ENCODE results near the gene NR0B2.

NR0B2 gene

GRCh38 chr1:26897351-26897750, 16.4 kb downstream of the NR0B2 start:
- no peak overlapping the region for H2AFZ ChIP-seq (ENCODE audit: low read depth, low read length)
- no peak overlapping the region for H2AK5ac ChIP-seq (ENCODE audit: low read length, severe bottlenecking)
- no peak overlapping the region for H4K91ac ChIP-seq (ENCODE audit: low read length)
- no peak overlapping the region for H3K4me2 ChIP-seq (ENCODE audit: low read length, poor library complexity, severe bottlenecking)
- 98% methylated on average over 9 of the region's 9 CpGs for WGBS
- no peaks in the 10 kb centered on the region for H3K9me3 ChIP-seq (ENCODE audit: control insufficient read depth, low read length)
- H3K18ac ChIP-seq (ENCODE audit: low read depth in 1 of 2, low read length in 2 of 2), result no peak overlapping the region
- H3K4me3 ChIP-seq (ENCODE audit: insufficient read depth in 1 of 2, low read depth in 1 of 2, low read length in 2 of 2), result no peak overlapping the region
- H3K79me1 ChIP-seq (replicated peaks; ENCODE audit: low read length, poor library complexity, severe bottlenecking), result peaks cover 27% of the 10 kb centered on the region
- H2BK12ac ChIP-seq (ENCODE audit: low read length in 2 of 2), result no peak overlapping the region
- H3K4ac ChIP-seq (ENCODE audit: low read depth in 1 of 2, low read length in 2 of 2), result no peak overlapping the region
- no peak overlapping the region for H4K8ac ChIP-seq (ENCODE audit: low read length)
- H3K27me3 ChIP-seq (ENCODE audit: control insufficient read depth in 1 of 2, insufficient read depth in 1 of 2, low read length in 2 of 2), result no peaks in the 10 kb centered on the region
- H3K27ac ChIP-seq (ENCODE audit: low read length, poor library complexity, severe bottlenecking), result no peak overlapping the region
- no peak overlapping the region for H2BK15ac ChIP-seq (ENCODE audit: low read depth, poor library complexity, severe bottlenecking)
- no peak for DNase-seq
- peaks cover 6% of the 10 kb centered on the region for H3K4me1 ChIP-seq (ENCODE audit: control insufficient read depth, insufficient read depth, low read depth, low read length)
- H3K14ac ChIP-seq (ENCODE audit: low read length in 2 of 2), result no peak overlapping the region
- no peak overlapping the region for H2BK120ac ChIP-seq (ENCODE audit: low read depth, low read length)
- no peak overlapping the region for H2BK5ac ChIP-seq (ENCODE audit: low read depth, low read length, poor library complexity, severe bottlenecking)
- no peak overlapping the region for H3K23ac ChIP-seq (ENCODE audit: low read length in 2 of 2)
- no peak overlapping the region for H3K9ac ChIP-seq (ENCODE audit: low read length)
- peaks cover 30 to 55% of the 10 kb centered on the region in 2 experiments for H3K36me3 ChIP-seq (ENCODE audit: control insufficient read depth in 1 of 2, insufficient read depth in 2 of 2, low read depth in 1 of 2, low read length in 2 of 2)

GRCh38 chr1:26894263-26894662, 19.5 kb downstream of the NR0B2 start:
- WGBS, result 93% methylated on average over 13 of the region's 13 CpGs
- Histone ChIP-seq H3K36me3 (ENCODE audit: control insufficient read depth in 1 of 2, insufficient read depth in 2 of 2, low read depth in 1 of 2, low read length in 2 of 2) (peaks cover 40 to 69% of the 10 kb centered on the region in 2 experiments), H2AK5ac (ENCODE audit: low read length, severe bottlenecking) (no peak overlapping the region), H2AFZ (ENCODE audit: low read depth, low read length) (no peak overlapping the region), H2BK15ac (ENCODE audit: low read depth, poor library complexity, severe bottlenecking) (no peak overlapping the region), H2BK12ac (ENCODE audit: low read length in 2 of 2) (no peak overlapping the region), H3K79me1 (replicated peaks; ENCODE audit: low read length, poor library complexity, severe bottlenecking) (peaks cover 29% of the 10 kb centered on the region), H4K91ac (ENCODE audit: low read length) (peak overlapping the region; percentile 13), H3K23ac (ENCODE audit: low read length in 2 of 2) (no peak overlapping the region), H3K27me3 (ENCODE audit: control insufficient read depth in 1 of 2, insufficient read depth in 1 of 2, low read length in 2 of 2) (no peaks in the 10 kb centered on the region), H3K9me3 (ENCODE audit: control insufficient read depth, low read length) (no peaks in the 10 kb centered on the region), H4K8ac (ENCODE audit: low read length) (no peak overlapping the region), H3K14ac (ENCODE audit: low read length in 2 of 2) (no peak overlapping the region), H2BK120ac (ENCODE audit: low read depth, low read length) (no peak overlapping the region), H3K27ac (ENCODE audit: low read length, poor library complexity, severe bottlenecking) (no peak overlapping the region), H2BK5ac (ENCODE audit: low read depth, low read length, poor library complexity, severe bottlenecking) (no peak overlapping the region), H3K4me2 (ENCODE audit: low read length, poor library complexity, severe bottlenecking) (no peak overlapping the region), H3K4me3 (ENCODE audit: insufficient read depth in 1 of 2, low read depth in 1 of 2, low read length in 2 of 2) (no peak overlapping the region), H3K18ac (ENCODE audit: low read depth in 1 of 2, low read length in 2 of 2) (no peak overlapping the region), H3K4ac (ENCODE audit: low read depth in 1 of 2, low read length in 2 of 2) (peak overlapping the region in 1 of 2 experiments; percentile 31), H3K9ac (ENCODE audit: low read length) (no peak overlapping the region), H3K4me1 (ENCODE audit: control insufficient read depth, insufficient read depth, low read depth, low read length) (peaks cover 10% of the 10 kb centered on the region)
- DNase-seq, result no peak

- Histone ChIP-seq H3K4me2 (ENCODE audit: low read length, poor library complexity, severe bottlenecking) (peak overlapping the region; percentile 73), H3K27ac (ENCODE audit: low read length, poor library complexity, severe bottlenecking) (peak overlapping the region; percentile 66), H3K9me3 (ENCODE audit: control insufficient read depth, low read length) (no peaks in the 10 kb centered on the region), H3K79me1 (replicated peaks; ENCODE audit: low read length, poor library complexity, severe bottlenecking) (peaks cover 26% of the 10 kb centered on the region), H2BK120ac (ENCODE audit: low read depth, low read length) (peak overlapping the region; percentile 42), H3K23ac (ENCODE audit: low read length in 2 of 2) (no peak overlapping the region), H3K4me1 (ENCODE audit: control insufficient read depth, insufficient read depth, low read depth, low read length) (peaks cover 9% of the 10 kb centered on the region), H2BK12ac (ENCODE audit: low read length in 2 of 2) (no peak overlapping the region), H2BK15ac (ENCODE audit: low read depth, poor library complexity, severe bottlenecking) (peak overlapping the region; percentile 80), H3K4me3 (ENCODE audit: insufficient read depth in 1 of 2, low read depth in 1 of 2, low read length in 2 of 2) (peak overlapping the region; percentile 88 to 100), H3K18ac (ENCODE audit: low read depth in 1 of 2, low read length in 2 of 2) (peak overlapping the region in 1 of 2 experiments; percentile 80), H2AFZ (ENCODE audit: low read depth, low read length) (no peak overlapping the region), H3K9ac (ENCODE audit: low read length) (peak overlapping the region; percentile 97), H2BK5ac (ENCODE audit: low read depth, low read length, poor library complexity, severe bottlenecking) (peak overlapping the region; percentile 59), H4K91ac (ENCODE audit: low read length) (no peak overlapping the region), H3K36me3 (ENCODE audit: control insufficient read depth in 1 of 2, insufficient read depth in 2 of 2, low read depth in 1 of 2, low read length in 2 of 2) (peaks cover 52 to 74% of the 10 kb centered on the region in 2 experiments), H2AK5ac (ENCODE audit: low read length, severe bottlenecking) (peak overlapping the region; percentile 49), H3K27me3 (ENCODE audit: control insufficient read depth in 1 of 2, insufficient read depth in 1 of 2, low read length in 2 of 2) (no peaks in the 10 kb centered on the region), H3K4ac (ENCODE audit: low read depth in 1 of 2, low read length in 2 of 2) (peak overlapping the region in 1 of 2 experiments; percentile 90), H4K8ac (ENCODE audit: low read length) (peak overlapping the region; percentile 95), H3K14ac (ENCODE audit: low read length in 2 of 2) (no peak overlapping the region)
- no peak for DNase-seq
- 26% methylated on average over 11 of the region's 12 CpGs for WGBS
These were observed 23.3 kb downstream of the NR0B2 start for GRCh38 chr1:26890467-26890796.

GRCh38 chr1:26889551-26890466, 24.0 kb downstream of the NR0B2 start, which contains the start of gene GPN2:
Gene GPN2 (minus strand): TSS chr1:26890283. CDS start chr1:26890096, 187 bp downstream.
- Histone ChIP-seq H3K4ac (ENCODE audit: low read depth in 1 of 2, low read length in 2 of 2) (peak within 1 kb of the TSS; percentile 85 to 90), H3K4me1 (ENCODE audit: control insufficient read depth, insufficient read depth, low read depth, low read length) (peaks cover 9% of the 10 kb centered on the region), H3K9ac (ENCODE audit: low read length) (peak within 1 kb of the TSS; percentile 97), H3K23ac (ENCODE audit: low read length in 2 of 2) (peak within 1 kb of the TSS in 1 of 2 experiments; percentile 36), H4K8ac (ENCODE audit: low read length) (peak within 1 kb of the TSS; percentile 95), H3K4me2 (ENCODE audit: low read length, poor library complexity, severe bottlenecking) (peak within 1 kb of the TSS; percentile 73), H3K36me3 (ENCODE audit: control insufficient read depth in 1 of 2, insufficient read depth in 2 of 2, low read depth in 1 of 2, low read length in 2 of 2) (peaks cover 48 to 74% of the 10 kb centered on the region in 2 experiments), H3K27ac (ENCODE audit: low read length, poor library complexity, severe bottlenecking) (peak within 1 kb of the TSS; percentile 66), H2BK120ac (ENCODE audit: low read depth, low read length) (peak within 1 kb of the TSS; percentile 42), H3K14ac (ENCODE audit: low read length in 2 of 2) (peak within 1 kb of the TSS in 1 of 2 experiments; percentile 75), H3K4me3 (ENCODE audit: insufficient read depth in 1 of 2, low read depth in 1 of 2, low read length in 2 of 2) (peak within 1 kb of the TSS; percentile 88 to 100), H2AK5ac (ENCODE audit: low read length, severe bottlenecking) (peak within 1 kb of the TSS; percentile 49), H3K18ac (ENCODE audit: low read depth in 1 of 2, low read length in 2 of 2) (peak within 1 kb of the TSS; percentile 84 to 93), H3K79me1 (replicated peaks; ENCODE audit: low read length, poor library complexity, severe bottlenecking) (peaks cover 25% of the 10 kb centered on the region), H2BK15ac (ENCODE audit: low read depth, poor library complexity, severe bottlenecking) (peak within 1 kb of the TSS; percentile 80), H2BK5ac (ENCODE audit: low read depth, low read length, poor library complexity, severe bottlenecking) (peak within 1 kb of the TSS; percentile 59), H2AFZ (ENCODE audit: low read depth, low read length) (peak within 1 kb of the TSS; percentile 73), H3K9me3 (ENCODE audit: control insufficient read depth, low read length) (no peaks in the 10 kb centered on the region), H4K91ac (ENCODE audit: low read length) (peak within 1 kb of the TSS; percentile 91), H3K27me3 (ENCODE audit: control insufficient read depth in 1 of 2, insufficient read depth in 1 of 2, low read length in 2 of 2) (no peaks in the 10 kb centered on the region), H2BK12ac (ENCODE audit: low read length in 2 of 2) (peak within 1 kb of the TSS in 1 of 2 experiments; percentile 1)
- WGBS, result 5% methylated on average over 81 of the region's 89 CpGs
- peak; percentile 84 for DNase-seq
